Suprapubic skin (tissue), 4 donors: ENCODE measurements around the gene ABCB11. TPM values are rescaled to one million over a fixed set of nuclear protein-coding genes. Genes with fewer than 3 reads are reported as not detected.

ENCODE experiments used
- DNase-seq, 2 donors: peaks; one replicate each; pipeline ENCODE4 v3.0.0-alpha.2; 2019; ENCODE audit warnings: low spot score in 2 of 2
- H3K27ac ChIP-seq: fragments of 200-600 bp; sonication (generic); one replicate; pipeline ENCODE4 v1.5.1; 2019
- H3K27me3 ChIP-seq: fragments of 200-600 bp; sonication (generic); one replicate; pipeline ENCODE4 v1.5.1; 2019
- H3K36me3 ChIP-seq: fragments of 200-600 bp; sonication (generic); one replicate; pipeline ENCODE4 v1.5.1; 2019
- H3K4me1 ChIP-seq: fragments of 200-600 bp; sonication (generic); one replicate; pipeline ENCODE4 v1.5.1; 2019
- H3K4me3 ChIP-seq: fragments of 200-600 bp; sonication (generic); one replicate; pipeline ENCODE4 v1.5.1; 2019; ENCODE audit warnings: mild to moderate bottlenecking
- H3K9me3 ChIP-seq: fragments of 200-600 bp; sonication (generic); one replicate; pipeline ENCODE4 v1.5.1; 2019
- CTCF ChIP-seq, 2 donors: fragments of 200-600 bp in 1 of 2; fragments of 450-650 bp in 1 of 2; sonication (generic) in 1 of 2; IDR thresholded peaks; one replicate each; pipeline ENCODE4 v1.5.1; 2016 to 2019; ENCODE audit warnings: antibody characterized with exemption in 2 of 2, mild to moderate bottlenecking in 1 of 2, moderate library complexity in 1 of 2
- EP300 ChIP-seq: sonication (generic); formaldehyde crosslinking; IDR thresholded peaks from one replicate; pipeline ENCODE4 v1.6.1; 2017; ENCODE audit warnings: antibody characterized with exemption
- POLR2A ChIP-seq, 2 donors: fragments of 450-650 bp; IDR thresholded peaks; one replicate each; pipeline ENCODE4 v1.6.1; 2017; ENCODE audit warnings: antibody characterized with exemption in 2 of 2, mild to moderate bottlenecking in 2 of 2, moderate library complexity in 2 of 2
- POLR2AphosphoS5 ChIP-seq, 3 donors: sonication (generic); formaldehyde crosslinking; IDR thresholded peaks; one replicate each; pipeline ENCODE4 v1.6.1; 2017; ENCODE audit warnings: antibody characterized with exemption in 3 of 3
- WGBS: methylation state at CpG from one replicate; pipeline ENCODE4 v1.1.5; 2018; 5-methylcytosine and 5-hydroxymethylcytosine counted together
- total RNA-seq, 4 donors: library from RNA; depleted of rRNA; stranded (reverse); fragments of >200 nt; gene quantifications; one replicate each; pipeline ENCODE4 v1.1.0, GENCODE V29; 2016

Gene ABCB11
- total RNA-seq, 4 donors from 2014 or later, result 0.21 to 1.7 (median 0.28) TPM

- no peak for DNase-seq
- no peak for TF ChIP-seq POLR2A (IDR thresholded peaks at IDR 0.05)
- TF ChIP-seq POLR2AphosphoS5 (IDR thresholded peaks at IDR 0.05), result no peak
- TF ChIP-seq EP300, result no peak
- no peak for TF ChIP-seq CTCF (IDR thresholded peaks at IDR 0.05)
- Histone ChIP-seq H3K4me3 (no peak overlapping the region), H3K4me1 (no peaks in the 10 kb centered on the region), H3K27me3 (no peaks in the 10 kb centered on the region), H3K9me3 (no peaks in the 10 kb centered on the region), H3K27ac (no peak overlapping the region), H3K36me3 (no peaks in the 10 kb centered on the region)
- 95% methylated on average over 2 of the region's 2 CpGs for WGBS
Measured at GRCh38 chr2:169011698-169012097, 19.4 kb downstream of the ABCB11 start.

DNA sequence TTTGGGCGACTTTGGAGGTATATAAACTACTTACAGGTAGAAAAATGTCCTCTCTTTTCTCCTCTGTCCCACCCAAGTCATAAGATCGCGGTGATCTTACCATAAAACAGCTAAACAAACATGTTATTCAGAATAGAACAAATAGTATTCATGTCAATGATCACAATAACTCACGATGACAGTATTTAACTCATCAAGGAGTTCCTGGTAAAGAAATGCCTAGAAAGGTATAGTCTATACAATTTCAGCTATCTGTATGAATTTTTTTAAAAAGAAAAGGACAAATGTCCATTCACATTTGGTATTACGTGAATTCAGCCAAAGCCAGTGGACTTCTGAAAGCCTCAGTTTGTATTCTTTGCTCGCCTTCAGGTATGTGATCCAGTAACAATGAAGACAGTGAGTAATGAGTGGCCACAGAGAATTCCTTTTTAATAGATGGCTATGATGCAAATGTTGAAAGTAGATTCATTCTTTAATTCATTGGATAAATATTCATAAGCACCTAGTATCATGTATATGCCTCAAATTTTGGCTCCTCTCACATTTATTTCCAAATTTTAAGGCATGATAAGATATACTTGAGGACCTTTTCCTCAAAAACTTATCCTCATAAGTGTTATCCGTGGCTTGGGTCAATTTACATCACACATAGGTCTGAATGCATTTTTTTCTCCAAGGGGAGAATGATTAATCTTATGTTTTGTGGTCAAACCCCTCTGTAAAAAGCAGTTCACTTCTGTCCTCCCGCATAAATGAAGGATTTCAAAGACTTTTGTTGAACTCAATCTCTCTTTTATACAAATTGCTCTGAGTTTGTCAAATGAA is 20.3 kb downstream of the ABCB11 start:
- no peak for DNase-seq
- Histone ChIP-seq H3K27me3 (no peaks in the 10 kb centered on the region), H3K4me1 (no peaks in the 10 kb centered on the region), H3K27ac (no peak overlapping the region), H3K9me3 (no peaks in the 10 kb centered on the region), H3K36me3 (no peaks in the 10 kb centered on the region), H3K4me3 (no peak overlapping the region)
- WGBS, result 78% methylated on average over 8 of the region's 8 CpGs
- TF ChIP-seq POLR2A (IDR thresholded peaks at IDR 0.05) (no peak), EP300 (no peak), CTCF (IDR thresholded peaks at IDR 0.05) (no peak), POLR2AphosphoS5 (IDR thresholded peaks at IDR 0.05) (no peak)

DNA sequence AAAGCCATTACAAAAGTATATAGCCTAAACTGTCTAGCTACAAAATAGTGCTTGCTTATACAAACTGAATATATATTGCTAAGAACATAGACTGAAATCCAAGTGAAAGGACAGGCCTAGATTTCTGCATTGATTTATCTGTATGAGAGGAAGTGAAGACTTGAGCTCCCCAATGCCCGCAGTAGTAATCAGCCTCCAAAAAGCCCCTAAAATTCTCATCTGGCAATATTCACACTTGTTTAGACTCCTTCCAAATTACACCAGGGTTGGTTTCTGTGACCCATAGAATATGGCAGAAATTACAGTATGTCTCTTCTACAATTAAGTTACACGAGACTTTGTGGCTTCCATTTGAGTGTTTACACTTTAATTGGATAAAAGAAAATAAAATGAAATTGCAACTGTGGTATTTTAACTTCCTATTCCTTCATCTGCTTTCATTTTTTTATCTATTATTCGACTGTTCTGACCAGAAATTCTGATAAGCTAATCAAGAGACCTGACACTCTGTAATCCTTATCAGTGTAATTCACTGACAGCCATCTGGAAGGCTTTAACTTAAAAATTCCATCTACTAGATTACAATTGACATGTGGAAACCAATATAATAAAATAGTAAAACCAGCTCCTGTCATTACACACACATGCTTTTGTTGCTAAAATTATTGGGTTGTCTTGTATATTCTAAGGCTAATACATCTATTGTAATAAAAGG is 21.1 kb downstream of the ABCB11 start:
- WGBS, result 53% methylated on average over 3 of the region's 3 CpGs
- no peaks in the 10 kb centered on the region for H3K27me3 ChIP-seq
- no peaks in the 10 kb centered on the region for H3K36me3 ChIP-seq
- no peak for DNase-seq
- TF ChIP-seq EP300 (no peak), POLR2AphosphoS5 (IDR thresholded peaks at IDR 0.05) (no peak), POLR2A (IDR thresholded peaks at IDR 0.05) (no peak), CTCF (IDR thresholded peaks at IDR 0.05) (no peak)
- H3K9me3 ChIP-seq, result no peaks in the 10 kb centered on the region
- no peak overlapping the region for H3K27ac ChIP-seq
- H3K4me1 ChIP-seq, result no peaks in the 10 kb centered on the region
- no peak overlapping the region for H3K4me3 ChIP-seq

- no peak for DNase-seq
- Histone ChIP-seq H3K36me3 (no peaks in the 10 kb centered on the region), H3K4me3 (no peak overlapping the region), H3K27ac (no peak overlapping the region), H3K27me3 (no peaks in the 10 kb centered on the region), H3K9me3 (no peaks in the 10 kb centered on the region), H3K4me1 (no peaks in the 10 kb centered on the region)
- TF ChIP-seq EP300 (no peak), CTCF (IDR thresholded peaks at IDR 0.05) (no peak), POLR2A (IDR thresholded peaks at IDR 0.05) (no peak), POLR2AphosphoS5 (IDR thresholded peaks at IDR 0.05) (no peak)
- WGBS, result 87% methylated on average over 2 of the region's 2 CpGs
Measured at GRCh38 chr2:169007941-169008340, 23.2 kb downstream of the ABCB11 start.

DNA sequence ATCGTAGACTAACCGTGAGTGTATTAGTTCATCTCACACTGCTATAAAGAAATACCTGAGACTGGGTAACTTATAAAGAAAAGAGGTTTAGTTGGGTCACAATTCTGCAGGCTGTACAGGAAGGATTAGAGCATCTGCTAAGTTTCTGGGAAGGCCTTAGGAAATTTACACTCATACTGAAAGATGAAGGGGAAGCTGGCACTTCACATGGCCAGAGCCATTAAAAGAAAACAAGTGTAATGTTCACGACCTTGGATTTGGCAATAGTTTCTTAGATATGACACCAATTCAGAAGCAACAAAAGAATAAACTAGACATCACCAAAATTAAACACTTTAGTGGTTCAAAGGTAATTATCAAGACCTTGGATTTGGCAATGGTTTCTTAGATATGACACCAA is 23.8 kb downstream of the ABCB11 start:
- H3K4me3 ChIP-seq, result no peak overlapping the region
- H3K36me3 ChIP-seq, result no peaks in the 10 kb centered on the region
- H3K27me3 ChIP-seq, result no peaks in the 10 kb centered on the region
- no peak for TF ChIP-seq POLR2AphosphoS5 (IDR thresholded peaks at IDR 0.05)
- TF ChIP-seq CTCF (IDR thresholded peaks at IDR 0.05), result no peak
- TF ChIP-seq EP300, result no peak
- TF ChIP-seq POLR2A (IDR thresholded peaks at IDR 0.05), result no peak
- WGBS, result 88% methylated on average over 3 of the region's 3 CpGs
- H3K4me1 ChIP-seq, result no peaks in the 10 kb centered on the region
- DNase-seq, result no peak
- no peaks in the 10 kb centered on the region for H3K9me3 ChIP-seq
- no peak overlapping the region for H3K27ac ChIP-seq
